HEK293T (cell line): Measurements from ENCODE around the gene MTCH2.

Experiments
- ARNT ChIP-seq: fragments of 450-650 bp; IDR thresholded peaks from 2 replicates; pipeline ENCODE4 v1.6.1; 2017; ENCODE audit warnings: mild to moderate bottlenecking
- BHLHE40 ChIP-seq: fragments of 450-650 bp; IDR thresholded peaks from 2 replicates; pipeline ENCODE4 v1.6.1; 2016; ENCODE audit warnings: mild to moderate bottlenecking, moderate library complexity, borderline replicate concordance
- FOXA1 ChIP-seq: fragments of 450-650 bp; IDR thresholded peaks from 2 replicates; pipeline ENCODE4 v1.6.1; 2016; ENCODE audit warnings: mild to moderate bottlenecking
- FOXK2 ChIP-seq: fragments of 450-650 bp; IDR thresholded peaks from 2 replicates; pipeline ENCODE4 v1.6.1; 2016; ENCODE audit warnings: mild to moderate bottlenecking
- FOXM1 ChIP-seq: fragments of 450-650 bp; IDR thresholded peaks from 2 replicates; pipeline ENCODE4 v1.6.1; 2017; ENCODE audit warnings: mild to moderate bottlenecking, borderline replicate concordance
- HDGF ChIP-seq: fragments of 450-650 bp; IDR thresholded peaks from 2 replicates; pipeline ENCODE4 v1.6.1; 2017; ENCODE audit warnings: antibody characterized with exemption, borderline replicate concordance
- PKNOX1 ChIP-seq: fragments of 450-650 bp; IDR thresholded peaks from 2 replicates; pipeline ENCODE4 v1.6.1; 2016
- SP1 ChIP-seq: fragments of 450-650 bp; IDR thresholded peaks from 2 replicates; pipeline ENCODE4 v1.6.1; 2017
- SUZ12 ChIP-seq: fragments of 450-650 bp; IDR thresholded peaks from 2 replicates; pipeline ENCODE4 v1.6.1; 2016; ENCODE audit warnings: mild to moderate bottlenecking
- TARDBP ChIP-seq: fragments of 450-650 bp; IDR thresholded peaks from 2 replicates; pipeline ENCODE4 v1.6.1; 2016

DNA sequence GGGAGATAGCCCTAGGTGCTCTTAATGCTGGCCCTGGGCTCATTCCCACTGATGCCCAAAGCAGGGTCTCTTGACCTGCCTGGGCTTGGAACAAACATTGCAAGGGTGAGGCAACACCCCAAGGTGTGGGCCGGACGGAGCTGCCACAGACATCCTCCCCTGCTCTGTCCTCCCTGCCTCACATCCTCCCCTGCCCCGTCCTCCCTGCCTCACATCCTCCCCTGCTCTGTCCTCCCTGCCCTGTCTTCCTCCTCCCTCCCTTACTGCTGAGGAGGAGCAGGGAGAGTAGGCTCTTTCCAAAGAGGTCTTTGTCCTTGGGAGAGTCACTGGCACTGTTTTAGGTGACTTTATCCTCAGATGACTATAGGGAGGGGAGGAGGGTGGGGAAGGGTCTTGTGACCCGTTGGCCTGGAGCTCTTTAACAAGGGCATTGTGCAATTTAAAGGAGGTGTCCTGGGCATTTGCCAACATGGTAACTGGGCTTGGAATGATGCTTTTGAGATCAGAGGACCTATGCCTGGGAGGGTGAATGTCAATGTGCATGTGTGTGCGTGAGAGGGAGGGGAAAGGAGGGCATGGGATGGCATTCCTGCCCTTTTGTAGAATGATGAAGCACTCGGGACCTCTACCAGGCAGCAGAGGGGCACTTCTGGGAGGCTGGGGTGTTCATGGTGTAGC is 55.2 kb downstream of the MTCH2 start:
- no peak for TF ChIP-seq SP1
- no peak for TF ChIP-seq FOXA1
- TF ChIP-seq FOXK2: no peak
- no peak for TF ChIP-seq HDGF
- no peak for TF ChIP-seq SUZ12
- TF ChIP-seq ARNT: no peak
- no peak for TF ChIP-seq PKNOX1
- no peak for TF ChIP-seq FOXM1
- TF ChIP-seq BHLHE40: no peak
- no peak for TF ChIP-seq TARDBP
